ENCODE measurements around the gene ABHD1.
A peak's percentile ranks its signal among the peaks of the same experiment; 100 is the strongest.

The ABHD1 gene

GRCh38 chr2:27086724-27087593 is 36.7 kb upstream of the ABHD1 start, which contains the start of gene KHK:
Gene KHK (plus strand): TSS chr2:27086772. CDS start chr2:27087260, 488 bp downstream.
- no peak for DNase-seq

DNA sequence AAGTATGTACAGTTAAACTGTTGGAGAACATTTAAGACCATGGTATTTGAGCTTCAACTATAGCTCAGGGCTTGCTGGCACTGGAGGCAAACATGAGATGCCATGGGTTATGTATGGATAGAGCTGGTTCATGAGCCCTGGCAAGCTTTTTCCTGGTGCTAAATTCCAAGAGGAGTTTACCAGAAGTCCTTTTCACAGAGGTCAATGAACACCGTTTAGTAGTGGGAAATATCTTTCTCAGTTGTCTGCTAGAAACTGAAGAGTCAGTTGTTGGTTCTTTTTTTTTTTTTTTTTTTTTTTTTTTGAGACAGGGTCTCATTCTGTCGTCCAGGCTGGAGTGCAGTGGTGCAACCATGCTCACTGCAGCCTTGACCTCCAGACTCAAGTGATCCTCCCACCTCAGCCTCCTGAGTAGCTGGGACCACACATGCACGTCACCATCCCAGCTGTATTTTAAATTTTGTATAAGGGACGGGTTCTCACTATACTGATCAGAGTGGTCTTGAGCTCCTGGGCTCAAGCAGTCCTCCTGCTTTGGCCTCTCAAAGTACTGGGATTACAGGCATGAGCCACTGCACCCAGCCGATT is 35.7 kb upstream of the ABHD1 start:
- DNase-seq = no peak

DNA sequence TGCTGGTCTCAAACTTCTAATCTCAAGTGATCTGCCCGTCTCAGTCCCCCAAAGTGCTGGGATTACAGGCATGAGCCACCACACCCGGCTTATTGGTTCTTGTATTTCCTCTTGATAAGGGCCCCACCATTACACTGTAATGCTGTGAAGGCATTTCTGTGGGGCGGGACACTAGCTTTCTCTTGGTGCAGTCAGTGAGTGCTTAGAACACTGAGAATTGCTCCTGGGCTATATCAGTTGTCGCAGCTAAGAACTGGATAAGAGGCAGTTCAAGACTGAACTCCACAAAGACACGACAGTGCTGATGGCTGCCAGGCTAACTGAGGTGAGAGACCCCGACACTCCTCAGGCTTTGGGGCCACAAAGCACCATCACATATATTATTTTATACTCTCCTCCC is 35.0 kb upstream of the ABHD1 start:
- DNase-seq = no peak

DNA sequence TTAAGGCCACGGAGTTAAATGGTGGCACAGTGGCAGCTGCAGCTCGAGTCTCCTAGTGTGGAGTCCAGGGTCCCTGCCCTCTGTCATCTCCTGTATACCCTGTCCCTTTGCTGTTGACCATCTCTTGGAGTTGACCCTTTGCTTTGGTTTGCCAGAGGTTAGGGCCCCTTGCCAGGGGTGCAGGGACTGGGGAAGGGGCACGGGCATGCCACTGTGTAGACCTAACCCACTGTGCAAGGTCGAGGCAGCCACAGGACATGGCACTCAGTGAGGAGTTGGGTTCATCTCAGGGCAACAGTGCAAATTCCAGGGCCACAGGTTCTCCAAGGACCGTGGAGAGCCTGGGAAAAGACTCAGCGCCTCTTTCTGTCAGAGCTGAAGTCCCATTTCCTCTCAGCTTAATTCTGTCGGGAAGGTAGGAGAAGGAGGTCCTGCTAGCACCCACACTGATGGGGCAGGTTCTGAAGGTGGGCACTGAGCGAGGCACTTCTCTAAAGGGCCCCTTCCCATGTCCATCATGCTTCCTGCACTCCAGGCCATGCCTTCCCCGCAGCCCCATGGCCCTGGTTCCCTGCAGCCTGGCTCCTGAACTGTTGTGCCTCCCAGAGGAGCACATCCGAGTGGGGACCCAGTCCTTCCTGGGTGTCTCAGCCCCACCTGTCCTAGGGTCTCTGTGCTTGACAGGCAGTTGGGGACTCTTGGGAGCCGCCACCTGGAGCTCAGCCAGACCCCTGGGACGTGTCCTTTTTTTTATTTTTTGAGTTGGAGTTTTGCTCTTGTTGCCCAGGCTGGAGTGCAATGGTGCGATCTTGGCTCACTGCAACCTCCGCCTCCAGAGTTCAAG is 34.3 kb upstream of the ABHD1 start:
- no peak for DNase-seq

DNA sequence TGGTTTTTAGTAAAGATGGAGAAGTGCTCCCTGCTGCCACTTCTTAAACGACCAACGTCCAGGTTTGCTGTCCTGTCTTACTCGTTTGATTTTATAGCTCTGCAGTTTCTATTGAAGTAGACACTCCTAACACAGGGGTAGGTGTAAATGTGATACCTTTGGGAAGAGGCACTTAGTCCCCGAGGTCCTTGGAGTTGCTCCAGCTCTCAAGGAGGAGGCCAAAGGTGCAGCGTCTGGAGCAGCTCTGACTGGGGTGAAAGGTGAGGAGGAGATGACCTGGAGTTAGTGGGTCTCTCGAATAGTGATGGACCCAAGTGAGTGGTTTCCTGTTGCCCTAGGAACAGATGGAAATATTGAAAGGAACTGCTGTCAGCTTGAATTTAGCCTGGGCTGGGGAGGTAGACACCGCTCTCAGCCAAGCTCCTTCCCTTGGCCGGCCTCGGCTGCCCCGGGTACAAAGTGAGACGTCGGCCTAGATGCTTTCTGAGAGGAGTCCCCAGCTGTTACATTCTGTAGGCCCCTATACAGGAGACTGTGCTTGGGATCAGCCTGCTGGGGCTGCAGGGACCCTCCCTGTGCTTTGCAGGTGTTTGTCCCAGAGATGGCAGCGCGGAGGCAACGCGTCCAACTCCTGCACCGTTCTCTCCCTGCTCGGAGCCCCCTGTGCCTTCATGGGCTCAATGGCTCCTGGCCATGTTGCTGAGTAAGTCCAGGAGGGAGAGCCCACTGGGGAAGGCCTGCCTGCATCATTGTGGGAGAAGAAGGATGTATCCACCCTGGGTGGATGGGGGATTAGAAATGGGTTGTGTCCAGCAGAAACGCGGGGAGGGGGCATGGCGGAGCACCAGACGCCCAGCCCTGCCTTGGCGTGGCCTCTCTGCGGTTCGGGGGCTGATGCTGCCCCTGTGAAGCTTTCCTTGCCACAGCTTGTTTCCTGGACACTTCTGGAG is 31.6 kb upstream of the ABHD1 start:
- DNase-seq = no peak

DNA sequence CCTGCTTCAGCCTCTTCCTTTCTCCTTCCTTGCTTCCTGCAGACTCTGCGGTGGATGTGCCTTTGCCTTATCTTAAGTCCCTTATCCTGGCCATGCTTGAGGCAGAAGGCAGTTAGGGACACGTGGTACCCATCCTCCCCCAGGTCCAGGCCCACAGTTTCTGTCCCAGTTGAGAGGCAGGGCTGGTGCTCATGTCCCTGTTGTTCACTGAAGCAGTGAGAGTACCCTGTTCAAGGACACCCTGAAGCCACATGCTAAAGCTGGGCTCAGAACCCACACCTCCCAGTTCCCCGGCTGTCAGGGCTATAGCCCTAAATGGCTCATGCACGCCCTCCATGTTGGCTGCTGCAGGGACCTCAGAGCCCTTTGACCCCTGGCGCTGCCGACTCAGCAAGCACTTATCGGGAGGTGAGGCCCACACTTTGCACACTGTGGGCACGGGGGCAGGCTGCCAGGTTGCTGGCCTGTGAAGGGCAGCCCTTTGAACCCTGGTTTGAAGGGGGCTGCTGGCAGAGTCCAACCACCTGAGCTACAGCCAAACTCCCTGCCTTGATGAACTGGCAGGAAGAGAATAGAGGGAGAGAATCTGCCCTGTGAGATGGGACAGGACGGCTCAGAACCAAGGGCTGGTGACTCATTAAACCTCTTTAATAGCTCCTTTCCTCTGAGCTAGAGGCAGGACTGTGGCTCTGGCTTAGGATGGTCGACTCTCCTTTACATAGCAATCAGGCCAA is 30.8 kb upstream of the ABHD1 start:
- DNase-seq = no peak

DNA sequence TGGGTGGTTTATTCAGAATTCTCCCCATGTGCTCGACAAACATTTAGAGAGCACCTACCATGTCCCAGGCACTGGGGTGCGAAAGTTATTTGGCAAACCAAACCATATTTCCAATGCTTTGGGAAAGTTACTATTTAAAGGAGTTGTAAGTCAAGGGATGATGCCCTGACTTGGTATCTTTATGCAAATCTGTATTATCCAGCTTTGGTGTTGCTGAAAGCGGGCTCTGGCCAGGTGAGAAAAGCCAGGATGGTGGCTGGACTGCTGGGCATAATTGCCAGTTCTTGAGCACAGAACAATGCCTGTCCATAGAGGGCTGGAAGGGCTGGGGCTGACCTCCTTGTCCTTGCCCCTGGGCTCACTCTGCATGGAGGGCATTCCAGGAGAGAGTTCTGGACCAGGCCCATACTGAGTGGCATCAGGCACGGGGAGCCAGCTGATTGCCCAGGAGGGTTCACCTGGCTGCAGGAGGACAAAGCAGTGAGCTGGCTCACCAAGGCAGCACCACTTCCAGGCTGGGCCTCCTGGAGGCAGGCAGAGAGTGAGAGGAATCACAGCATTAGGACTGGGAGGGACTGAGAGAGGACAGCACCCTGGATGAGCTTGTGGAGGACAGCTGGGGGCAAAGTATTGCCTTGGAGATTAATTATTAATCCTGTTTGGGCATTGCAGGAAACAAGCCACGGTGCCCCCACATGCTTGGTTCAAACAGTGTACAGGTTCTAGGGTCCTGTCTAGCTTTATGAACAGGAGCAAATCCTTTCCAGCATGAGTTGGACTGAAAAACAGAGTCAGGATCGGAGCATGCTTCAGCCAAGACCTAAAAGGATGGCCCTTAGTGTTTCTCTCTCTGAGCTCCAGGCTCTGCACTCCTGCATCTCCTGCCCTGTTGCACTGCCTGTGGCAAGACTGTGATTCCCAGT is 29.9 kb upstream of the ABHD1 start:
- no peak for DNase-seq

- no peak for DNase-seq
Observed at GRCh38 chr2:27094353-27094984, 29.1 kb upstream of the ABHD1 start.

DNA sequence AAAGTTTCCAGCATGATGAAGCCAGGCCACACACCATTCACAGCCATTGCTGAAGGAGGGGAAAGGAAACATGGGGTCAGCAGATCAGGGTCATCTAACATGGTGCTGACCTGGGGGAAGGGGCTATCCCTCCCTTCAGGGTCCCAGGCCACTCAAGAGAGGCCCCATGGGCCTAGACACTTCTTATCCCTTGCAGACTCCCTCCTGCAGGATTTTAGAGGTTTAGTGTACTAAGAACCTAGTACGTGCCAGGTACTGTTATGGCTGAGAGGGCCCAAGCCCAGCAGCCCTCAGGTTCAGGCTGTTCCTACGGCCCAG is 28.2 kb upstream of the ABHD1 start:
- DNase-seq = no peak

- DNase-seq = peak; percentile 26
Observed at GRCh38 chr2:27095745-27096651, 27.6 kb upstream of the ABHD1 start.

- DNase-seq = no peak
Observed at GRCh38 chr2:27096748-27097297, 26.8 kb upstream of the ABHD1 start.

GRCh38 chr2:27097341-27097740 is 26.3 kb upstream of the ABHD1 start:
- no peak for DNase-seq

DNA sequence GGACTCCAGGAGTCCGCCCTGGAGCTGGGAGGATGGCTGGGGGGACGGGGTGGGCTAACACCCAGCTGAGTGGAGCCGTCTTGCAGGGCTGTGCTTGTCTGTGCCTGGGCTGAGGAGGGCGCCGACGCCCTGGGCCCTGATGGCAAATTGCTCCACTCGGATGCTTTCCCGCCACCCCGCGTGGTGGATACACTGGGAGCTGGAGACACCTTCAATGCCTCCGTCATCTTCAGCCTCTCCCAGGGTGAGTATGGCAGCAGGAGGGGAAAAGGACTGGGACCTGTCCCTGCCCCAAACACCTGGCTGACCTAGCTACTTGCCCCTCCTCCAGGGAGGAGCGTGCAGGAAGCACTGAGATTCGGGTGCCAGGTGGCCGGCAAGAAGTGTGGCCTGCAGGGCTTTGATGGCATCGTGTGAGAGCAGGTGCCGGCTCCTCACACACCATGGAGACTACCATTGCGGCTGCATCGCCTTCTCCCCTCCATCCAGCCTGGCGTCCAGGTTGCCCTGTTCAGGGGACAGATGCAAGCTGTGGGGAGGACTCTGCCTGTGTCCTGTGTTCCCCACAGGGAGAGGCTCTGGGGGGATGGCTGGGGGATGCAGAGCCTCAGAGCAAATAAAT is 24.2 kb upstream of the ABHD1 start:
- no peak for DNase-seq

GRCh38 chr2:27100036-27100435 is 23.6 kb upstream of the ABHD1 start:
- no peak for DNase-seq

- DNase-seq = no peak
Observed at GRCh38 chr2:27102329-27102728, 21.3 kb upstream of the ABHD1 start.

DNA sequence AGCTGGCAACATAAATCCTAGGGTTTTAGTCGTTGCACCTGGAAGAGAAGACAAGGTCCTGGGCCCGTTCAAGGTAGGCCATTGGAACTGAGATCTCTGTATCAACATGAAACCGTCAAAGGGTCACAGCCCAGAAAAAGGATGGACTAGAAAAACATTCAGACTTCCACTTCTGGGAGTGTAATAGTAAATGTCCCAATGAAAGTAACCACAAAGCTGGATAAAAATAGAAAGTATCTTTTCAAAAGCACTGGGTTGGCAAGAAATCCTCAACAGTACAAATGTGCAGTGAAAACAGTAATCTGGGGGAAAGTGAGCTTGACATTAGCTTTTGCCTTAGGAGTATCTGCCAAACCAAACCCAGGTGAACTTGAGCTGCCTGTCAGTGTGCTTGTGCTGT is 17.6 kb upstream of the ABHD1 start:
- no peak for DNase-seq

- DNase-seq = no peak
Observed at GRCh38 chr2:27108221-27108620, 15.4 kb upstream of the ABHD1 start.

DNA sequence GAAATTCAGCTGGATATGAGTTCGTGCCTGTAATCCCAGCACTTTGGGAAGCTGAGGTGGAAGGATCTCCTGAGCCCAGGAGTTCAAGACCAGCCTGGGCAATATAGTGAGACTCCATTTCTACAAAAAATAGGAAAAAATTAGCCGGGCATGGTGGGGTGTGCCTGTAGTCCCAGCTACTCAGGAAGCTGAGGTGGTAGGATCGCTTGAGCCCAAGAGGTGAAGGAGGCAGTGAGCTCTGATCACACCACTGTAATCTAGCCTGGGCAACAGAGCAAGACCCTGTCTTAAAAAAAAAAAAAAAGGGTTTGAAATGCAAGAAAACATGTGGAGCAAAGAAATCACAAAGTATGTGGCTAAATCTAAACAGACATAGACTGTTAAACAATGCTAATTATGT is 14.5 kb upstream of the ABHD1 start:
- DNase-seq = no peak

Data from central memory CD4-positive, alpha-beta T cell (primary cell).